Duodenal mucosa (tissue), 2 donors: ENCODE results near the gene USP6.
"Not testable (repeated sequence)": the region's sequence is repeated elsewhere in the genome, so short reads cannot be mapped to it uniquely, and the experiment has no call there.

Source experiments
- H3K27ac ChIP-seq: one replicate; pipeline ENCODE4 v1.7.0; 2013; ENCODE audit warnings: low read depth, low read length
- H3K27me3 ChIP-seq, 2 donors: one replicate each; pipeline ENCODE4 v1.7.0; 2013; ENCODE audit warnings: low read length in 2 of 2, control low read depth in 1 of 2; ENCODE audit not compliant: insufficient read depth in 2 of 2, control insufficient read depth in 1 of 2
- H3K36me3 ChIP-seq, 2 donors: one replicate each; pipeline ENCODE4 v1.7.0; 2013; ENCODE audit warnings: low read length in 2 of 2, control low read depth in 1 of 2; ENCODE audit not compliant: insufficient read depth in 2 of 2, control insufficient read depth in 1 of 2
- H3K4me1 ChIP-seq, 2 donors: one replicate each; pipeline ENCODE4 v1.7.0; 2013; ENCODE audit warnings: low read length in 2 of 2, control low read depth in 1 of 2; ENCODE audit not compliant: insufficient read depth in 2 of 2, control insufficient read depth in 1 of 2
- H3K4me3 ChIP-seq, 2 donors: one replicate each; pipeline ENCODE4 v1.7.0; 2013; ENCODE audit warnings: low read length in 2 of 2, low read depth in 1 of 2
- H3K9ac ChIP-seq, 2 donors: one replicate each; pipeline ENCODE4 v1.7.0; 2013; ENCODE audit warnings: low read length in 2 of 2, low read depth in 1 of 2
- H3K9me3 ChIP-seq, 2 donors: one replicate each; pipeline ENCODE4 v1.7.0; 2013; ENCODE audit warnings: low read length in 2 of 2, control low read depth in 1 of 2; ENCODE audit not compliant: control insufficient read depth in 1 of 2

Gene USP6

DNA sequence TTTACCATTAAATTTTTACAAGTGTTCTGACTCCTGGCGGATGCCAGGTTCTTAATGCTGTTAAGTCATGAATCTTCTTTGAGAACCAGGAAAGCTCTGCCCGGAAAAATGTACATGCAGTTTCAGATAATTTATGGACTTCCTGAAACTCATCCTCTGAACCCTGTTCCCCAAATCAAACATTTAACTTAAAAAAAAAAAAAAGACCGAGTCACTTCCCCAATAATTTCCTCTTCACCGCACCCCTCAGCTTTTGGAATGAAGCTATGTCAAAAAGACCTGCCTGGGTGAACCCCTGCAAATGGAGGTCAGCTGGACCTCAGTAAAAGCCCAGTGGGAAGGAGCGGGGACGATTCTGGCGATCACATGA lies 19.1 kb upstream of the USP6 start:
- H3K9me3 ChIP-seq, result peaks cover 46 to 51% of the 10 kb centered on the region in 2 donors
- H3K27me3 ChIP-seq, result no peaks in the 10 kb centered on the region
- no peaks in the 10 kb centered on the region for H3K4me1 ChIP-seq
- H3K27ac ChIP-seq, result no peak overlapping the region
- no peak overlapping the region for H3K9ac ChIP-seq
- H3K4me3 ChIP-seq, result peak overlapping the region; percentile 65 to 66
- peaks cover 10 to 17% of the 10 kb centered on the region in 2 donors for H3K36me3 ChIP-seq

DNA sequence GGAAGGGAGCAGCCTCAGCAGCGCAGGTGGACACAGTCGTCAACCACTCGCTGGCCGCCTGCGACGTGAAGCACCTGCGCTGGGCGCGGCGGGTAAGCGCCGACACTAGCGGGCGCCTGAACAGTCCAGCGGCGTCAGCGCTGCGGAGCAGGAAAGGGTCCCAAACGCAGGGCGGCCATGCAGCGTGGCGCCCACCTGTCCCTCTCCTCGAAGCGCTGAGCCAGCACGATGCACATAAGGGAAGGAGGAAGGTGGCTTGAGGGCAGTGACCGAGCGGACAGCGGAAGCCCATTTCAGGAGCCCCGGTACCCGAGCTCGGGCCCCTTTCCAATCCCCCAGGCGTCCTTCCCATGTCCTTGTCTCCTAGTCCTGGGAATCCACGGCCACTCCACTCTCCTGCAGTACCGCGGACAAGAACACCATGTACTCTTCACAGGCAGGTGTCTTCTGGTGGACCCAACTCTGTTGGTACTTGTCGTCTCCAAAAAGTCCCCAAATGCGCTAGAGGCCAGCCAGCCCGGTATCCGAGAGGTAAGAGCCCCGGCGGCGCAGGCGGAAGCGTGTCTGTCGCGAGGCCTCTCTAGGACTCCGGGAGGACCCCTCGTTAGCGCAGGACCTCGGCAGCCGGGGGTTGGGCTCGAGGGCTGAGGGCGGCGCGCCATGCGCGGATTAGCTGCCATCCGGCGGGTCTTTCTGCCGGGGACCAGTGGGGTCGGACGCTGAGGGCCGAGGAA lies 18.6 kb upstream of the USP6 start:
- H3K27ac ChIP-seq, result no peak overlapping the region
- H3K9me3 ChIP-seq, result peaks cover 41 to 45% of the 10 kb centered on the region in 2 donors
- no peaks in the 10 kb centered on the region for H3K4me1 ChIP-seq
- peak overlapping the region in 1 of 2 donors; percentile 25 for H3K9ac ChIP-seq
- peaks cover 5 to 12% of the 10 kb centered on the region in 2 donors for H3K36me3 ChIP-seq
- H3K4me3 ChIP-seq, result peak overlapping the region; percentile 65 to 66
- no peaks in the 10 kb centered on the region for H3K27me3 ChIP-seq

- H3K9ac ChIP-seq, result no peak overlapping the region
- H3K27ac ChIP-seq, result no peak overlapping the region
- peaks cover 21 to 25% of the 10 kb centered on the region in 2 donors for H3K9me3 ChIP-seq
- no peaks in the 10 kb centered on the region for H3K36me3 ChIP-seq
- H3K27me3 ChIP-seq, result no peaks in the 10 kb centered on the region
- H3K4me1 ChIP-seq, result no peaks in the 10 kb centered on the region
- H3K4me3 ChIP-seq, result no peak overlapping the region
Measured at GRCh38 chr17:5099271-5099670, 16.6 kb upstream of the USP6 start.

- Histone ChIP-seq H3K9ac (no peak overlapping the region), H3K27me3 (no peaks in the 10 kb centered on the region), H3K4me3 (no peak overlapping the region), H3K36me3 (peaks cover under 1 to 6% of the 10 kb centered on the region in 2 donors), H3K27ac (no peak overlapping the region), H3K4me1 (no peaks in the 10 kb centered on the region), H3K9me3 (peaks cover 14 to 17% of the 10 kb centered on the region in 2 donors)
Measured at GRCh38 chr17:5100832-5101231, 15.0 kb upstream of the USP6 start.

DNA sequence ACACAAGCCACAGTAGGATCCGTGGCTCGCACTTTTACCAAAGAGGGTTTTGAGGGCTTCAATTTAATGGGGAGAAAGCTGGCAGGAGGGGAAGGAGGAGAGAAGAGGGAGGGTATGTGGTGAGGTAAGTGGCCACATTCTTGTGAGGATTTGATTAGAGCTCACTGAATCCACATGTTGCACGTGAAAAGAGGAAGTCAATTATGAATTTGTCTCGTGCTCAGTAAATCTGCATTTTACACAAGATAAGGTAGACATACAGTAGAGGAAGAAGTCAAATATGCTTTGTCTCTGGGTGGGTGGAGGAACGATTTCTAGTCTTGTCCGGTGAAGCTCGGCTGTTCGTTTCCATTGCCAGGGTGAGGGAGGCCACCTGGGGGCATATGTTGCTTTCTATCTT lies 5.0 kb upstream of the USP6 start:
- peaks cover 0 to 4% of the 10 kb centered on the region in 2 donors for H3K27me3 ChIP-seq
- H3K4me3 ChIP-seq, result peak overlapping the region; percentile 94 to 97
- no peak overlapping the region for H3K27ac ChIP-seq
- H3K9me3 ChIP-seq, result peaks cover 6 to 11% of the 10 kb centered on the region in 2 donors
- peak overlapping the region; percentile 81 to 94 for H3K9ac ChIP-seq
- H3K36me3 ChIP-seq, result peaks cover 18 to 30% of the 10 kb centered on the region in 2 donors
- H3K4me1 ChIP-seq, result peaks cover 8 to 11% of the 10 kb centered on the region in 2 donors

GRCh38 chr17:5111402-5112204 lies 4.2 kb upstream of the USP6 start, which contains the start of gene ZNF232:
TSS of gene ZNF232 (minus strand) at chr17:5111878. CDS start at chr17:5111822, 56 bp downstream.
- H3K27ac ChIP-seq, result peak within 1 kb of the TSS; percentile 73
- peak within 1 kb of the TSS; percentile 81 to 94 for H3K9ac ChIP-seq
- peak within 1 kb of the TSS; percentile 94 to 97 for H3K4me3 ChIP-seq

DNA sequence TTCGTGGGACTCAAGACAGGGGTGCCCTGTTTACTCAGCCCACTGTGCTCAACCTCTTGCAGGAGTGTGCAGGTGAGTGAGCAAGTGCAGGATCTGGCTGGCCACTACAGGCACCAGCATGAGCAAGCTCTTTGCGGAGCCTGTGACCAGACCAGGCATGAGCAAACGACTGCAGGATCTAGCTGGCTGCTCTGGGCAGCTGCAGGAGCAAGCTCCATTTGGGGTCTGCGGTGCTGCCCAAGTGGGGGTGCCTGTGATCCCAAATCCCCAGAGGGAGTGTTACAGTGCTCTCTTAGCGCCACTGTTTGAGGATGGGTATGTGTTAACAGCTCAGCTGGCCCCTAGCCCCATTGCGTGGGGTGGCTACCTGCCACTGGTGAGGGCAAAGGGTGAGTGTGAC lies 2.4 kb downstream of the USP6 start:
- H3K36me3 ChIP-seq, result no peaks in the 10 kb centered on the region
- no peak overlapping the region for H3K27ac ChIP-seq
- H3K9ac ChIP-seq, result no peak overlapping the region
- H3K27me3 ChIP-seq, result peaks cover 11 to 12% of the 10 kb centered on the region in 2 donors
- no peak overlapping the region for H3K4me3 ChIP-seq
- H3K4me1 ChIP-seq, result peaks cover 0 to 3% of the 10 kb centered on the region in 2 donors
- H3K9me3 ChIP-seq, result no peaks in the 10 kb centered on the region

More at GRCh38 chr17:5111402-5112204, 4.2 kb upstream of the USP6 start, which contains the start of gene ZNF232:
- Histone ChIP-seq H3K27me3 (peaks cover 2 to 12% of the 10 kb centered on the region in 2 donors), H3K36me3 (peaks cover 10 to 22% of the 10 kb centered on the region in 2 donors), H3K4me1 (peaks cover 8 to 11% of the 10 kb centered on the region in 2 donors), H3K9me3 (peaks cover 0 to 4% of the 10 kb centered on the region in 2 donors)

DNA sequence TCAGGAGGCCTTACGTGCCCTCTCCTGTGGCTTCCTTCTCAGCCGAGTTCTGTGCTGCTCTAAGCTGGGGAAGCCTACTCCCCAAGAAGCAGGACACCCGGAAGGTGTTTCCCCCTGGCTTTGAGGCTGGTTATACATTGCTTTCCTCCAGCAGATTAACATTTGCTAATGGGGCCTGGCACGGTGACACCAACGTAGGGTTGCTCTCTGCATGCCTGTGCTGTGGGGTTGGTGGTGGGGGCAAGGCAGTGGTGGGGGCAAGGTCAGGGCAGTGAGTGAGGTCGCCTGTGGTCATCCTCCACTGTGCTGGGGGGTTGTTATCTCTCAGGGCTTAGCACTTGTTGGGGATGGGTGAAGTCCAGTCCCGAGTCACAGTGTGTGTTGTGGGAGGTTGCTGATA lies 4.2 kb downstream of the USP6 start:
- no peaks in the 10 kb centered on the region for H3K9me3 ChIP-seq
- H3K4me3 ChIP-seq, result no peak overlapping the region
- H3K9ac ChIP-seq, result no peak overlapping the region
- peaks cover 12 to 18% of the 10 kb centered on the region in 2 donors for H3K27me3 ChIP-seq
- no peaks in the 10 kb centered on the region for H3K36me3 ChIP-seq
- H3K4me1 ChIP-seq, result peaks cover 0 to 3% of the 10 kb centered on the region in 2 donors
- H3K27ac ChIP-seq, result no peak overlapping the region

DNA sequence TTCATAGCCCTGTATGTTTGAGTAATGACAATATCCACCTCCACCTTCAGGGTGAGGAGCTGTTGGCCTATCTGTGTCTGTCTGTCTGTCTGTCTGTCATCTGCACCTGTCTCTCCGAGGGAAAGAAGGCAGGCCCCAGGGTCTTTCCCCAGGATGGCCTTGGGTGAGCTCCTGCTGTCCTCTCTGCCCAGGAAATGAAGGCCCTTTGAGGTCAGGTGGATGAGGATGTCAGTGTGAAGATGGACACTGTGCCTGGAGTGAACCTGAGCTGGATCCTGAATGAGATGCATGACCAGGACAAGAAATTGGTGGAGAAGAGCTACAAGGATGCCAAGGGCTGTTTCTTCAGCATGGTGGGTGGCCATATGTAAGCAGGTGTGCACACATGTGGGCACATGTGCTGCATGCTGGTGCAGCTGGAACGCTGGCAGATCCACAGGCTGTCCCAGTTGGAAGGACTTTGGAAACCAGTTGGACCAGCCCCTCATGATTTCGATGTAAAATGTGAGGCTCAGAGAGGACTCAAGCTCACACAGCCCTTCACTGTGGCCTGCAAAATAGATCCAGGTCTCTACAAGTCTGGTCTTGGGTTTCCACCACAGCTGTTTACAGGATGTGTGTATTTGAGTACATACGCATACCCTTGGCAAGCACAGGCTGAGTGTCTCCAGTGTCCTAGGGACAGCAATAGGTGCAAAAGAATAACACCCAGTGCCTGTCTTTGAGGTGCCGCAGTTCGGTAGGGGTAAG lies 4.8 kb downstream of the USP6 start:
- H3K4me3 ChIP-seq, H3K9ac ChIP-seq, H3K27ac ChIP-seq, H3K36me3 ChIP-seq, H3K9me3 ChIP-seq, H3K4me1 ChIP-seq: not testable (repeated sequence)
- H3K27me3 ChIP-seq, result peaks cover 10 to 18% of the 10 kb centered on the region in 2 donors
